SU-DHL-6 (cell line): ENCODE measurements around the gene OLIG1.

Experiments used
- EZH2phosphoT487 ChIP-seq: fragments of 200-600 bp; sonication (generic), shearing (Covaris generic); conservative IDR thresholded peaks from 2 replicates; pipeline ENCODE4 v1.6.1; 2018; ENCODE audit warnings: mild to moderate bottlenecking, antibody characterized with exemption, low read length, moderate library complexity, mixed read lengths
- TF ChIP-seq, protein P1 (sequence below): fragments of 200-600 bp; sonication (generic); IDR thresholded peaks from one replicate; pipeline ENCODE4 v1.5.1; 2017; ENCODE audit warnings: antibody characterized with exemption, mild to moderate bottlenecking, low read length, moderate library complexity; ENCODE audit not compliant: insufficient read depth, poor library complexity, severe bottlenecking

- TF ChIP-seq, protein P1, sequence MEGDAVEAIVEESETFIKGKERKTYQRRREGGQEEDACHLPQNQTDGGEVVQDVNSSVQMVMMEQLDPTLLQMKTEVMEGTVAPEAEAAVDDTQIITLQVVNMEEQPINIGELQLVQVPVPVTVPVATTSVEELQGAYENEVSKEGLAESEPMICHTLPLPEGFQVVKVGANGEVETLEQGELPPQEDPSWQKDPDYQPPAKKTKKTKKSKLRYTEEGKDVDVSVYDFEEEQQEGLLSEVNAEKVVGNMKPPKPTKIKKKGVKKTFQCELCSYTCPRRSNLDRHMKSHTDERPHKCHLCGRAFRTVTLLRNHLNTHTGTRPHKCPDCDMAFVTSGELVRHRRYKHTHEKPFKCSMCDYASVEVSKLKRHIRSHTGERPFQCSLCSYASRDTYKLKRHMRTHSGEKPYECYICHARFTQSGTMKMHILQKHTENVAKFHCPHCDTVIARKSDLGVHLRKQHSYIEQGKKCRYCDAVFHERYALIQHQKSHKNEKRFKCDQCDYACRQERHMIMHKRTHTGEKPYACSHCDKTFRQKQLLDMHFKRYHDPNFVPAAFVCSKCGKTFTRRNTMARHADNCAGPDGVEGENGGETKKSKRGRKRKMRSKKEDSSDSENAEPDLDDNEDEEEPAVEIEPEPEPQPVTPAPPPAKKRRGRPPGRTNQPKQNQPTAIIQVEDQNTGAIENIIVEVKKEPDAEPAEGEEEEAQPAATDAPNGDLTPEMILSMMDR, result no peak
- TF ChIP-seq EZH2phosphoT487, result no peak
Observed at GRCh38 chr21:33096426-33096825, 26.5 kb downstream of the OLIG1 start.
